Right renal pelvis (tissue), 4 donors: ENCODE measurements around the gene ZNF423. TPM values are rescaled to one million over a fixed set of nuclear protein-coding genes. Genes with fewer than 3 reads are reported as not detected.

ENCODE experiments used
- DNase-seq, 4 donors: peaks; one replicate each; pipeline ENCODE4 v3.0.0-alpha.2; 2013; ENCODE audit warnings: low read depth in 4 of 4, low spot score in 3 of 4, missing footprints in 1 of 4
- polyA plus RNA-seq, 4 donors: library from polyadenylated mRNA; unstranded; fragments of 120-200 nt; gene quantifications; one replicate each; pipeline ENCODE4 v1.2.1, GENCODE V29; 2013; ENCODE audit not compliant: insufficient read length in 4 of 4

Gene ZNF423
- polyA plus RNA-seq, 4 donors = 26.0 to 28.4 (median 27.2) TPM

DNA sequence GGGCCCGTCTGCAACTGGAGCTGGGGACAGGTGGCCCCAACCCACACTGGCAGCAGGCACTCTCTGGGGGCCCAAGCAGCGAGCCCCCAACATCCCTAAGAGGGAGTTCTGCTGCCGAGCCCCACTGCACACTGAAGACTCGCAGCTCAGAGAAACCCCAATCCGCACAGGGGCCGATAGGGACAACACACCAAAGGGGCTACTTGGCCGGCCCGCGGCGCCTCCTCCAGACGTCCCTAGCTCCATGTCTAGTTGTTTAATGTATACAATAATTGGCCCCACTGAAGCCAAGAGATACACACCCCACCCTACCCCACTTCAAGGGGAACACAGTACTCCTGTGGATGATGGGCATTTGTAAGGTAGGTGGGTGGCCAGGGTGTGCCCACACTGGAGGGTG is 62.7 kb downstream of the ZNF423 start:
- no peak for DNase-seq

DNA sequence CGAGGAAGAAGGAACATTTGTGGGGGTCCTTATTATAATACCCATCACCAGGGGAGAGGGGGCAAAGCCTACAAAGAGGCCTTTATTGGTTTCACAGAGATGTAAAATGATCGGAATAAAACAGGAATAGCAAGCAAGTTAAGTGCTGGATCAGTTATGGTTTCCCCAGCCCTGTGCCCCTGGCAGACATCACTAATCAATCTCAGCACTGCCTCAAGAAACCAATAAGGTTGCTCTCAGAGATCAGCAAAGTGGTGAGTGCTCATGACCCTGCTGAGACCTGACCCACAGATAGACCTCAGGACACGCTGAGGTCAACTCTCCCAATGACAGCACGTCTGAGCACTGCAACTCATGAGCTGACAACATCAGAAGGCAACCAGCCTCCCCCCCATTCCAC is 66.3 kb downstream of the ZNF423 start:
- no peak for DNase-seq

DNA sequence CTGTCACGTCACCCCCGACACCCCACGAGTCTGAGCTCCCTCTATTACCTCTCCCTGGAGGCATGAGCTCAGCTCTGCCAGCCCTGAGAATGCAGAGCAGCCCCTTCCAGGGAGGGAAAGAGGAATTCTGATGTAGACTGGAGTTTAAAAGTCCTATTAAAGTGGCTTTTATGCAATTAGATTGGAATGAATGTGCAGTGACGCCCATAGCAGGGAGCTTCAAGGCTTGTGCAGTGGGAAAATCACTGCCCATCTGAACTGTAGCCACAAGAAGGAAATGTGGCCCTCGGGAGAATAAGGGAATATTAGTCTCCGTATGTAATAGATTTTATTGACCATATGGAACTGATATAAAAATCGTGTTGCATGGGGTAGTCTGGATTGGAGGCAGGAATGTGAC is 66.9 kb downstream of the ZNF423 start:
- DNase-seq = no peak

DNA sequence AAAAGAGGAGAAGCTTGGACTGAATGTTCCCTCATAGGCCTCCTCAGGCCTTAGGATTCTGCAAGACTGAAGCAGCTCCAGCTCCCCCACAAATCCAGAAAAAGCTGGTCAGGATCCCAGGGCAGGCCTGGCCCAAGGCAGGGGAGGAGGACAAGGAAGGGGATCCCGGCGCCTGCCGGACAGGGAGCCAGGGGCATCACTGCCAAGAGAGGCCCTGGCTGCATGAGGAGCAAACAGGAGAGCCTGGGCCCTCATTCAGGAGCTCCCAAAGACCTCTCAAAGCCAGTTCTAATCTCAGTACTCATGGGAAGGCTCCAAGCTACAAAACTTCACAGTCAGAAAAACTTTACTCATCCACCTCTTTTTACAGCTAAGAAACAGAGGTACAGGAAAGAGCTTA is 67.3 kb downstream of the ZNF423 start:
- DNase-seq = no peak

DNA sequence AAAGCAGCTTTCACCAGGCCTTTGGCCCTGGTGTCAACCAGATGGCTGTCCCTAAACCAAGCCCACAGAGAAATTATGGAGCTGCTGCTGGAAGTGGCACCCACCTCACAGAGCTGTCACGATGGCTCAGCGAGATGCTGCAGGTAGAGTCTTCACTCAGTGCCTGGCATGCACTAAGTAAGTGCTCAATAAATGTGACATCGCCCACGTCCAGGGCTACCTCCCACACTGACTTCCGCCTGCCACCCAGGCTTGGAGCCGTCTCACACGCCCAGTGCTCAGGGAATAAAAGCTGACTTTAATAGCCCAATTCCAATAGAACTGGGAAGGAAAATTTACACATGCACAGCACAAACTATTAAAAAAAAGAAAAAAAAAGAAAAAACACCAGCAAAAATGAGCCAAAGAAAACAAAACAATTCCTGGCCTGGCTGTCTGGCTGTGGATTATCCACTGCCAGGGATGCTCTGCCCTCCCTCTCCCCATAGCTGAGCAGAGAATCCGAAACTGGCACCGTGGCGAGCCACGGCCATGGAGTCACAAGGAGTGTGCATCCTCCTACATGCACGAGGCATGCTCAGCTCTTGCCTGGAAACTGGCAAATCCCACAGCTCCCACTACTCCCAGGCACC is 68.9 kb downstream of the ZNF423 start:
- no peak for DNase-seq

DNA sequence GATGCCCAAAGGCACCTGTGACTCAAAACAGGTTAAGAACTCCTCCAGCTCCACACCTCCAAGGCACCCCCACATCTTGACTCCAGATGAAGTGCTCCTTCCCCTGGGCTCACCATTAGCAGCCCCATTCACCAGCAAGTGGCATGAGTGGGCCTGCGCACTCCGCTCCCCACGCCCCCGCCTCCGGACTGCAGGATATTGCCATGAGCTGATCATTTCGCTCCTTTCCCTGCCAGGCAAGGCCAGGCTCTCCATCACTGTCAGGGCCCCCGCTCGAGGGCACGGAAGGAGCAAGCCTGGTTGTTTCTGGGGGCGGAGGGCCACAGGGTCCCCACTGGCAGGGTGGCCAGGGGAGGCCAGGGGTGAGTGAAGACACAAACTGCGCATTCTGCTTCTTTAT is 69.9 kb downstream of the ZNF423 start:
- DNase-seq = no peak

DNA sequence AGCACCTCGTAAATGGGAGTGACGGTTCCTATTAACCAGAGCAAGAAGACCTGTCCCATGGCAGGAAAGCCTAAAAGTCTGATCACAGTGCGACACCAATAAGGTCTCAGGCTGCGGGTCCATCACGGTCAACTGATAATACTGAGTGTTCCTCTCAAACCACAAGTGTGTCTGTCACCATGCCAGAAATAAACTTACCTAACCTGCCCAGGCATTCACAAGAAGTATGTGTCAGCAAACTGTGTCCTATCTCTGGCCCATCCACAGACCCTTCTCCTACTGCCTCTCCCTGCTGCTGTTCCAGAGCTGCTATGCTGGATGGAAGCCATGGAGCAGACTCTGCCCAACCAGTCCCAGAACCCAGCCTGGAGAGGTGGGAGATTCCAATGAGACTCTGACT is 73.5 kb downstream of the ZNF423 start:
- DNase-seq = no peak

DNA sequence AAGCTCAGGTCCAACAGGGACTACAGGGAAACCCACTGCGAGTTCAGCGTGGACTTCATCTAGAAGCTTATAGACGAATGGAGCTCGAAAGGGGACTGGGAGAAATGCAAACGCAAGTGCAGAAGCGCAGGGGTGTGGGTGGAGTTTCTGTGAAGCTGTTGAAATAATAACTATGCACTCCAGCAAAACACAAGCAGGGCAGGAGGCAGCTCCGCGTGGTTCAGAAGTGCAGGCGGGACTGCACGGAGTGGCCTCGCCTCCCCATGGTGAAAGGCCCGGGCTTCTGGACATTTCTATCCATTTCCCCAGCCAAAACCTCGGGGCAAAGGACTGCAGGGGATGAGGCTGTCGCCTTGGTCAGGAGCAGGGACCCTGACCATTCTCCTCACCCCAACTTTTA is 74.5 kb downstream of the ZNF423 start:
- DNase-seq = no peak

DNA sequence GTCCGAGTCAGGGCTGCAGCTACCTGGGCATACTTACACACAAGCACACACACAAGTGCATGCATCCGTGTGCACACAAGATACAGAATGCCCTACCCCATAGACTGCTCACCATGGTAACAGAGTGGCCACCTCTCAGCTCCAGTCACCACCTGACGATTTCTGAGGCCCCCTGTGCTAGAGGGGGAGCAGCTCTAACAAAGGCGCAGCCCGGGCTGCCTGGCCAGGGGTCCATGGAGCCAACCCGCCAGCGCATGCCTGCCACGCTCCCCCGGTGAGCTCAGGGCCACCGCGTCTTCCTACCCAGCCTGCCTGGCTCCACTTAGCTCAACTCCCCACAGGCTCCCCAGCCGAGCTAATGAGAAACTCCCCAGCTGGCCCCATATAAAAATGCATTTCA is 75.5 kb downstream of the ZNF423 start:
- DNase-seq = no peak

DNA sequence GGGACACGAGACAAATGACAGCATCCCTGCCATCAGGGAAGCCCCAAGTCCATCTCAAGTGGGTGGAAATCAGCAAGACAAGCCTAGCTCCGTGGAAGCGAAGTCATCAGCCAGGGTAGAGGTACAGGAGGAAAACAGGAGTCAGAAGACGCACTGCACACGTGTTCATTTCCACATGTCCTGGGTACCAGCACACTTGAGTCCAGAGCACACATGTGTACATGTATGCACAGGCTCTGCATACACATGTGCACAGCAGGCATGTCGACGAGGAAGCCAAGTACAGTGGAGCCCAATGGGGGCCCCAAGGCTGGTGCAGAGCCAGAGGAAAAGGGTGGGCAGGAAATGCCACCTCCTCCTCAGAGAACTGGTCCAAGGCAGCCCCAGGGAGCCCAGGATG is 75.9 kb downstream of the ZNF423 start:
- no peak for DNase-seq

DNA sequence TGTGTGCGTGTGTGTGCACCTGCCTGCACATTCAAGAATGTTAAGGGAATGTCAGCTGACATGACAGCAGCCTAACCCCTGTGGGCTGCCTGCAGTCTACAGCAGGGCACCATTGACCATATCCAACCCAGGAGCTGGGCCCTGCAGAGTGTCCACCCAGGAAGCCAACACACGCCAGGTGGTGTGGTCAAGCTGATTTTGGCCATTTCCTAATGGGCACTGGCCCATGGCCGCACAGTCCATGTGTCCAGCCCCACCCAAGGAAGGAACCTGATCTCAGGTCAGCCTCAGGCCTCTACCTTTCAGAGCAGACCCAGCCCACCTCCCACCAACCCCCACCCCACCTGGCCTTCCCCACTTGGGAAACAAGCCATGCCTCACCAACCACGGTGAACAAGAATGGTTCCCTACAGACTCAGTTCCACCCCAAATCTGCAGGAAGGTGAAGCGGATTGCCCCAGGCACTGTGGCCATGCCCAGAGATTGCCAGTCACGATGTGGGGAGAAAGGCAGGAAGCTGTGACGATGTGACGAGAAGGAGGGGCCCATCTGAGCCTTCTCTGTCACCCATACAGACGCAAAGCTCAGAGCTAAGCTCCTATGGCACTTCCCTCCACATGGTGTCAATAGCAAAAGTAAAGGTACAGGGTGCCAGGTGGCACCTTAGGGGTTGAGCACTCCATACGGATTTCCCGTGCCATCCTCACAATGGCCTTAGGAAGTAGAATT is 77.5 kb downstream of the ZNF423 start:
- no peak for DNase-seq

DNA sequence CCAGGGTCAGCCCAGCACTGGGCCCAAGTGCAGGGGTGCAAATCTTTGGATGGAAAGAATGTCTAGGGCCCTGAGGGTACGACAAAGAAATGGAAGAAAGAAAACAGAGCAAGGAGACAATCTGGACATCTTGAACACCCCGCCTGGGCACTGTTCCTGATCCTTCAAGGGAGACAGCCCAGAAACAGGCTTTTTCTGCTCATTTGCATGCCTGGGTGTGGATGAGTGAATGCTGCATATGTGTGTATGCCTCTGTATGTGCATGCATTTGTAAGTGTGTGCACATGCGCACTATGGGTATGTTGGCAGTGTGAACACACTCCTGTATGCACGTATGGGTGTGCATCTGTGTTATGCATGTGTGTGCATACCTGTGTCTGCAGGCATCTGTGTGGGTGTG is 79.2 kb downstream of the ZNF423 start:
- no peak for DNase-seq

DNA sequence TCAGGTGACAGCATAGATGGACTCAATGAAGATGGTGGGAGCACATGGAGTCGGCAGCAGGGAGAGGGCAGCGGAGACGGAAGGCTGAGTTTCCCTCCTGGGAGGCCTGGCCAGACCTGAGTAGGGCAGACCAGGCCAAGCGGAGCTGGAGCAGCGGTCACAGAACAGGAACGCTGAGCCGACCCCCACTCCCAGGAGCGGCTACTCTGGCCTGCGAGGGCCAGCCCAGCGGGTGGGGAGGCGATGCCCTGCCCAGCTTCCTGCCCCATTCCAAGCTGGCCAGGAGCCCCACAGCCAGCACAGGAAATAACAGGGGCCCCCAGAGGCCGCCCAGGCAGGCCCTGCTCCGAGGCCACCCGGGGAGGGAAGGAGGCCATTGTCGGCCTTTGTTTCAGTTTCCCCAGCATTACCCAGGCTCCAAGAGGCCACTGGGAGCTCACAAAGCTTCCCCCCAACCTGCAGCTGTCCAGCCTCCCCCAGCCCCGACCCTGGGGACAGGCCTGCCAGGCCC is 79.8 kb downstream of the ZNF423 start:
- DNase-seq = no peak

DNA sequence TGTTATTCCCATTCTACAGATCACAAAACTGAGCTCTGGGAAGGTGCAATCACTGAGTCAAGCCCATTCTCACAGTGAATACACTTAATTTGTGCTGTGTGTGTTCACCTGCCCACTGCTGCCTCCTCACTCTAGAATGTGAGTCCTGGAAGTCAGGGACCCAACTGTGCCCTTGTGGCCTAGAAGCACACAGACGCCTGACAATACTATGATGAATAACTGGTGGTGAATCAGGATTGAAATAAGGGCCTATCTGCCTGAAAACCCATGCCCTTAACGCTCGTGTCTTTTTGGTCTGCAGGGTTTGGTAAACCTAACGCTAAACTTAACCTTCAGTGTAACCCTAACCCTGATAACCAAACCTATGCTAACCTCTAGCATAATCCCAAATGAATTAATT is 80.3 kb downstream of the ZNF423 start:
- no peak for DNase-seq

DNA sequence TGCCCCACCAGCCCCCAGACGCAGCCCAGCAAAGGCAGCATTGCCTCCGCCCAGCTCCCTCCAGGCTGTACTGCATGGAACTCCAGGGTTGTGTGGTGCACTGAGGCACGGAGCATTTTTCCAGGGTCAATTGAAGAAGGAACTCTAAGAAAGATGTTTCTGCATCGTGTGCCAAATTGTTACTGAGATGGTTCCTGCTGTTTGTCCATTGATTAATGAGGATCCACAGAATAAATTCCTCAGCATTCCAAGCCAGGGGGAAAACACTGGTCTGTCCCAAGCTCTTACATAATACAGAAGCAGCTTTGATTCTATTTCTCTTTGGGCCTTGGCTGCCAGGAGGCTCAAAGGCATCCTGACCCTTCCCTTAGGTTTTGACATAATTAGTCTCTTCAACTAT is 80.9 kb downstream of the ZNF423 start:
- DNase-seq = no peak

DNA sequence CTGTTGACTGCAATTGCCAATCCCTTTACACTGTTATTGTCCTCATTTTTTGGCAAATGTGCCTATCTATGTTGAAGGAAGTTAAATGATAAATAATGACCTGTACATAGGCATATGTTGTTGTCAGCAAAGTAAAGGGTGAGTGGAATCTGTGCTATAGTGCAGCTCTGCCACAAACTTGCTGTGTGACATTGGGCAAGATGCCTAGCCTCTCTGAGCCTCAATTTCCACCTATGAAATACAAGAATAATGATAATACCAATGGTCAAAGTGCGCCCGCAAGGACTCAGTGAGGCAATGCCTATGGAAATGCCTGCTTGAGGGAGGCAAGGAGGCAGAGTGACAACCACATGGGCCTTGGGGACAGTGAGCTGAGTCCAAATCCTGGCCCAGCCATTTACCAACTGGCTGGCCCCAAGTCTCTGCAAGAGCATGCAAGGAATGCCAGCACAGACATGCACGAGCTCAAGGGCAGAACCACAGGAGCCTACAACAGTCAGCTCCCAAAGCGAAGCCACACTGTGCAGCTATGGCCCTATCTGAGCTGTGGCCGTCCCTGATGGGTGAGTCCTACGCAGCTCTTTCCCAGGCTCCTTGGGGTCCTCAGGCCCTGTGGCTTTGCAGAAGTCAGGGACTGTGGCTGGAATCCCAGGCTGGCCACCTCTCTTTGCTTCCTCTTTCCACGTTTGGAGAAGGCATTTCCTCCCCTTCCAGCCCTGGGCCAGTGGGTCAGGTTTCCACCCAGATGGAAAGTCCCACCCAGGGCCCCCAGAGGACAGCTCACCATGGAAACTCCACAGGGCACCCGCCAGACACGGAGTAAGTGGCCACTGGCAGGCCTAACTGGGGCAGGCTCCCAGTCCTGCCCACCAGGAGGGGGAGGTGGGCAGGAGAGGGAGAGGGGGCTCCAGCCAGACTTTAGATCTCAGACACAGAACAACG is 82.1 kb downstream of the ZNF423 start:
- DNase-seq = no peak

DNA sequence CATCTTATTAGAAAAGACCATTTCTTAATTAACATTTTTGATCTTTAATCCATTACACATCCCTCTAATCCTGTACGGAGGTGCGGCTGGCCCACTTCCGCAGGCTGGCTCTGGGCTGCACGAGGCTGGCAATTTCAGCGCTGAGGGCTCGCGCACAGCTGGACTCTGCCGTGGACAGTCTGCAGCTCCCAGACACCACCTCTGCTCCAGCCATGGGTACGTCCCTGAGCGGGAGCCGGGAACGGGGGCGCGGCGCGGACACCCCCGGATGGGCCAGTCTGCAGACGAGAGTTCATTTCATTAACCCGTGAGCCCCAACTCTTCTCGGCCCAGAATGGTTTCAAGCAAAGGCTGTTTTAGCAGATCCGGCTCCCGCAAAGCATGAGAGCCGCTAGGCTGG is 87.9 kb downstream of the ZNF423 start:
- DNase-seq = no peak

DNA sequence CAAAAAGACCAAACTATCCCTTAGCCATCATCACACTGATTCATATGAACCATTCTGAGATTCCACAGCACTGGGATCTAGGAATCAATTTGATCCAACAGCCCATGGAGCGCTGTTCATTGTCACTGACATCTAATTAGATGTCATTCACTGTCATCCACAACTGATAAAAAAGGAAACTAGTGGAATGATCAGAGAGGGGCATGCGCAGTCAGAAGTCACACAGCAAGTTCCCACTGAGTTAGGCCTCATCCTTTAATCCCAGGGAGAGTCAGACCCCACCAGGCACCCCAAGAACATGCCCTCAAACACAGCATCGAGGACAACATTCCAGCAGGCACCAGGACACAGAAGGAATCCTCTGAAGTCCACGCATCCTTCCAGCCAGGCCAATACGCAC is 88.5 kb downstream of the ZNF423 start:
- DNase-seq = no peak

DNA sequence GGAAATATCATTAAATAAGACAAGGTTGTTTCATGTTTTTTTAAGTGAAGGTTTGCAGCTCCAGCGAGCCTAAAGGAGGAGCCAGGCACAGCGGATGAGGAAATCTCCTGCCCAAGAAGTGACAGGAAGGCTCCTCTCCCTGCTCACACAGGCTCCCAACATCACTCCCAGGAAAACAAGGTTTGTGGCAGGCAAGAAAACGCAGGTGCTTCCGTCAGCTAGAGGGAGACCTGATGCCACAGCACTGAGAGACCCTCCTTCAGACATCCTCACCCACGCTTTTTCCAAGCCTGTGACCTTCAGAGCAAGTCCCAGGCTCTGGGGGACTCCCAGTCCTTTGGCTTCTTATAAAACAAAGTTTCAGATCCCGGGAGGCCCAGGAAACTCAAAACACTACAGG is 89.7 kb downstream of the ZNF423 start:
- DNase-seq = no peak

DNA sequence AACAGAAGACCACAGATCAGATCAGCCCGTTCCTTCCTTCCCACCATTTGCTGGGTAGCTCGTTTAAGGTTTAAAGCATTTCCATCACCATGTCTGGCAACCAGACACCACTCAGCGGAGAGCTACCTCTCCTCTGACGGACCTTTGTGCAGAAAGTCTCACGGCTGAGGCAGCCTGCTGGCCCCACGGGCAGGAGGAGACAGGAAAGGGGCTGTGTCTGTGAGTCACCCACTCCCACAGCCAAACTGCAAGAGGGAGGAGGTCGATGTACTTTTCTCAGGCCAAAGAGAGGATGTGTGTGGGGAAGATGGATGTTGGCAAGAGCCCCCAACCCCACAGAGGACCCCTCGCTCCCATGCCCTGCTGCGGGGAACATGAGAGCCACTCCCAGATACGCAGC is 92.1 kb downstream of the ZNF423 start:
- no peak for DNase-seq

DNA sequence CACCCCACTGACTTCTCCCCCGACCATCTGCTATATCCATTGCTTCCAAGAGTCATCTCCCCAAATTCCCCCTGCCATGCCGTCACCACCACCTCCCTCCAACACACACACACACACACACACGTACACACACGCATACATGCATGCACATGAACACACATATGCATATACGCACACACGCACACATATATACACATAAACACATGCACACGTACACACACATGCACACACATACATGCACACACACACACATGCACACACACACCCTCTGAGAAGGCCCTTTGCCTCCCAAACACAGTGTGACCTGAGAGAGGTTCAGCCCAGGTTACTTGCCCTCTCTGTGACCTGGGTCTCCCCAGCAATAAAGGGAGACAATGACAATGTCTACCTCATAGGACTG is 95.1 kb downstream of the ZNF423 start:
- no peak for DNase-seq
